GM19238 (cell line): ENCODE data around the gene R3HCC1L.
"Not testable (repeated sequence)": the region's sequence is repeated elsewhere in the genome, so short reads cannot be mapped to it uniquely, and the experiment has no call there.

ENCODE experiments used
- DNase-seq: peaks from one replicate; pipeline ENCODE4 v3.0.0; 2011; ENCODE audit warnings: low spot score; ENCODE audit not compliant: insufficient read length

The R3HCC1L gene

DNA sequence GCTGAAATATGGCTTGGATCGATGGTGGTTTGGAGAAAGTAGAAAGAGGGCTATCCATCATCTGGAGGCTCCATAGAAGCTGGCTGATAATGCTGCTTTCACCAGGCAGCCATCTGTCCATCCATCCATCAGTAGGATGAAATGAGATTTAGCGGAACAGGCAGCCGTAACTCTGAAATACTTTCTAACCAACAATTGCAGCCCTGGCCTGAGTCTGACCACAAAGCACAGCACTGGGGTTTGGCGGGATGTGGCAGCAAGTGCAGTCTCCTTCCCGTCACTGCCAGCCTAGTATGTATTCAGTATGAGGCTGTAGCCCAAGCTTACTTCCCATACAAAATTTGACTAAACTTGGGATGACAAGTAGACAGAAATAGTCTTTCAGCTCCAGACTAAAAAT, 38.0 kb downstream of the R3HCC1L start:
- DNase-seq, result no peak

DNA sequence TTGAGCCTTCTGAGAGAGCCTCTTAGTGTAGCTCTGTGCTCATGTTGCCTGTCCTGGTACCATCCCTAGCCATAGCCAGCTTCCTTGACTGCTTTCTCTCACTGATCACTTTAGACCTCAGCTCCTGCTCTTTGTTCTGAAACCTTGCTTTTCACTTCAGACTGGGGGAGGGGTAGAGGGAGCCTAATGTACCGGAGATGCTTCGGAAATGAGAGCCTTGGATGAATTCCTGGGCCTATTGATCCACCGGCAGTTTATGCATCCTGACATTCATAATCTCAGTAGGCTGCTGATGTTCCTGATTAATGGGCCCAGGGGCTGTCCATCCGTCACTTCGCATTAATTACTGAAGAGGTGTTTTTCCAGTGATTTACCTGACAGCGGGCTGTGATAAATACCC, 38.8 kb downstream of the R3HCC1L start:
- no peak for DNase-seq

GRCh38 chr10:98182351-98182915, 48.0 kb downstream of the R3HCC1L start:
- not testable (repeated sequence) for DNase-seq

- DNase-seq, result no peak
Observed at GRCh38 chr10:98186681-98187080, 52.2 kb downstream of the R3HCC1L start.

DNA sequence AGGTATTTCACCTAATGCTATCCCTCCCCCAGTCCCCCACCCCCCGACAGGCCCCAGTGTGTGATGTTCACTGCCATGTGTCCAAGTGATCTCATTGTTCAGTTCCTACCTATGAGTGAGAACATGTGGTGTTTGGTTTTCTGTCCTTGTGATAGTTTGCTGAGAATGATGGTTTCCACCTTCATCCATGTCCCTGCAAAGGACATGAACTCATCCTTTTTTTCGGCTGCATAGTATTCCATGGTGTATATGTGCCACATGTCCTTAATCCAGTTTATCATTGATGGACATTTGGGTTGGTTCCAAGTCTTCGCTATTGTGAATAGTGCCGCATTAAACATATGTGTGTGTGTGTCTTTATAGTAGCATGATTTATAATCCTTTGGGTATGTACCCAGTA, 56.3 kb downstream of the R3HCC1L start:
- DNase-seq, result not testable (repeated sequence)

- DNase-seq, result no peak
Observed at GRCh38 chr10:98193037-98193436, 58.6 kb downstream of the R3HCC1L start.

GRCh38 chr10:98194633-98195032, 60.2 kb downstream of the R3HCC1L start:
- DNase-seq, result no peak

- no peak for DNase-seq
Observed at GRCh38 chr10:98195120-98195519, 60.7 kb downstream of the R3HCC1L start.

DNA sequence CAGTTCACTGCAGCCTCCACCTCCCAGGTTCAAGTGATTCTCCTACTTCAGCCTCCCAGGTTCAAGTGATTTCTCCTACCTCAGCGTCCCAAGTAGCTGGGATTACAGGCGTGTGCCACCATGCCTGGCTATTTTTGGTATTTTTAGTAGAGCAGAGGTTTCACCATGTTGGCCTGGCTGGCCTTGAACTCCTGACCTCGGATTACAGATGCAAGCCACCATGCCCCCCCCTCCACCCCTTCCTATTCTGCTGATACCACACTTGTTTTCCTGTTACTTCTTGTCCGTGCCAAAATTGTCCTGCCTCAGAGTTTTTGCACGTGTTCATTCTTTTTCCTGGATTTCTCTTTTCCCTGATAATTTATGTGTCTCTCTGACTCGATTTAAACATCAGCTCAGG, 62.5 kb downstream of the R3HCC1L start:
- DNase-seq, result no peak

DNA sequence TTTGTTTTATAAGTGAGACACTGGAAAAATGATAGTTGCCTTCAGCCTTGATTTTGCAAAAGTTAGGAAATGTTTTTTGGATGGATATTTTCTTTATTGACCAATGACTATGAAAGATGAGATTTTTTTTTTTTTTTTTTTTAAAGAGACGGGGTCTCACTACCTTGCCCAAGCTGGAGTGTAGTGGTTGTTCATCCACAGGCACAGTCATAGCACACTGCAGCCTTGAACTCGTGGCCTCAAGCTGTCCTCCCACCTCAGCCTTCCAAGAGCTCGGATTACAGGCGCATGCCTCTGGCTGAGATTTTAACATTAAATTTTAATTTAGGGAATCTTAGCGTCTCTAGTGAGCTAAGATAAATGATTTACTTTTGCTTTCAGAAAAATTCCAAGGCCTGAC, 67.3 kb downstream of the R3HCC1L start:
- no peak for DNase-seq

DNA sequence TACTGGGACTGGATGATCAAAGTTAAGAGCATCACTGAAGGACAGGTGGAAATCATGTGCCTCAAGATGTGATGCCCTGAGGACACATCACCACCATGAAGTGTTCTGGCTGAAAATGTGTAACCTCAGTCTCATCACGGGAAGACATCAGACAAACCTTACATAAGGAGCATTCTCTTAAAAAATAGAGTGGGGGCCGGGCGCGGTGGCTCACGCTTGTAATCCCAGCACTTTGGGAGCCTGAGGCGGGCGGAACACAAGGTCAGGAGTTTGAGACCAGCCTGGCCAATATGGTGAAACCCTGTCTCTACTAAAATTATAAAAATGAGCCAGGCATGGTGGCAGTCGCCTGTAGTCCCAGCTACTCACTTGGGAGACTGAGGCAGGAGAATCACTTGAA, 67.9 kb downstream of the R3HCC1L start:
- no peak for DNase-seq

DNA sequence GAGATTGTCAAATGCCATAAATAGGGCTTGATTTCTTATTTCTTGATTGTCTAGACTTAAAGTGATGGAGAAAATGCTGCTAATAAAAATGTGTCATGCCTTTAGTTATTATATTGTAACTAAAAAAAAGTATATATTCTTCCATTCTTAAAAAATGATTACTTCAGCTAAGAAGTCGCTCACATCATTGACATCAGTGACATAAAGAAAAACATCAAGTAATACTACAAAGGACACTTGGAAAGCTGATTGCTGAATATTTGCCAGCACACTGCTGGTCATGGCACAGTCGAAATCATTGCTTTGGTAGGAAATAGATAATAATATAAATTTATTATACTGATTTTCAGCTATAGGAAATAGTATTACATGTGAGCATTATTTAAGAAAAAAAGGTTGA, 70.9 kb downstream of the R3HCC1L start:
- DNase-seq, result no peak

GRCh38 chr10:98208925-98209324, 74.5 kb downstream of the R3HCC1L start:
- no peak for DNase-seq

GRCh38 chr10:98209441-98209840, 75.0 kb downstream of the R3HCC1L start:
- DNase-seq, result no peak

DNA sequence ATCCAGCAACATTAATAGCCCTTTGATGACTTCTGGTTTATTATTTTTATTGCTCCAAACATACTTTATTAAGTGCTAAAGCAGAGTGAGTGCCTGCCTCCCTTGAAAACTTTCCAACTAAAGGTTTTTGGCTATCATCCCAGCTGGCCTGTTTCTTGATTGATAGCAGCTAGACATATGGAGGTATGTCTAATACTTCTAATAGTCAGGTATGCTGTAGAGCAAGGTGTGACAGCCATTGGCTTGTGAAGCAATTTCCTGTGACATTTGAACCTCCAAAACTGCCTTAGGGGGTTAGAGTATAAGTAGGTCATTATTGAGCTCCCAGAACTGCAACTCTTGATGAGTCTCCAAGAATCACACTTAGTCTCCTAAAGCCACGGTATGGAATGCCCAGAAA, 77.7 kb downstream of the R3HCC1L start:
- DNase-seq, result no peak

DNA sequence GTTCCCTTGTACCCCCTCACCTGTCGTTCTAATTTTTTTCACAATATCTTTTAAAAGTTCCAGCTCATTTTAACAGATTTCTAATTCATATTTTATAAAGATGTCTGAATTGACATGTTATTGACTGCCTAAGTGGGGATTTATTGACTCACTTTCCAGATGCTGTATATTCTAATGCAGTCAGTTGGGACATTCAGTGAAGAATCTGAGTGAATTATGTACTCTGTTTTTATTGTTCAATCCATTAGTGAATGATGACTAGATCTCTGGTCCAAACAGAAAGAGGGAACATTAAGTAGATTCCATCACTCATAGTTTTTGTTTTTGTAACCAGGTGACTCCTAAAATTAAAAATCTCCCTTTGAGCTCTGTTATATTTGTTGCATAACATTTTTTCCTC, 79.3 kb downstream of the R3HCC1L start:
- no peak for DNase-seq

DNA sequence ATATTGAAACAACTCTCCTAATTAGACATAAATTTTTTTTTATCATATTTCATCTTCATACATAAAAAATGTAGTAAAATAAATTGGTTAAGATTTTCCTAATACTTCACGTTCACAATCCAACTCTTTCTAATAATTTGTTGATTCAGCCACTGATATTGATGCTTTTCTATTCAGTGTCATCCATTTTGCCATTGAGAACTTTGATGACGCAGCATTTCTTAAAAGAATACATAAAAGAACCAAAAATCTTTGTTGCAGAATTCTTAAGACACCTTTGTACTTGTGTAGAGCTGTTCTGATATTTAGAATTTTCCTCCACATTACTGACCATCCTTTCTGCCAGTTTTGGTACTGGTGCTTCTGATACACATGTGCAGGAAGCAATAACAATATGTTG, 80.9 kb downstream of the R3HCC1L start:
- DNase-seq, result no peak

- no peak for DNase-seq
Observed at GRCh38 chr10:98217801-98218200, 83.3 kb downstream of the R3HCC1L start.

- DNase-seq, result no peak
Observed at GRCh38 chr10:98223874-98224273, 89.4 kb downstream of the R3HCC1L start.

GRCh38 chr10:98224509-98224908, 90.1 kb downstream of the R3HCC1L start:
- no peak for DNase-seq

GRCh38 chr10:98224996-98225395, 90.5 kb downstream of the R3HCC1L start:
- DNase-seq, result no peak

- DNase-seq, result no peak
Observed at GRCh38 chr10:98226508-98227144, 92.2 kb downstream of the R3HCC1L start.

- DNase-seq, result not testable (repeated sequence)
Observed at GRCh38 chr10:98227713-98228112, 93.3 kb downstream of the R3HCC1L start.

GRCh38 chr10:98228266-98228665, 93.8 kb downstream of the R3HCC1L start:
- DNase-seq, result not testable (repeated sequence)
